ENCODE measurements around the gene CCNQ. TPM values are rescaled to one million over a fixed set of nuclear protein-coding genes. Genes with fewer than 3 reads are reported as not detected.

CCNQ gene
- total and polyA plus RNA-seq, 2 of the 8 experiments (the other 6 are each of a cell fraction or from before 2014, with no cell fraction given), result 16.6 to 32.1 TPM

- no peak overlapping the region for H3K4ac ChIP-seq (replicated peaks; ENCODE audit: insufficient read length, low read depth, low read length)
- H3K18ac ChIP-seq (ENCODE audit: extremely low read depth, low read length), result no peak overlapping the region
- DNase-seq (ENCODE audit: low read depth in 1 of 2, low spot score in 2 of 2), result no peak
- no peak overlapping the region for H4K5ac ChIP-seq (ENCODE audit: insufficient read length, low read depth, low read length)
- H3K79me1 ChIP-seq (ENCODE audit: low read depth, low read length), result no peaks in the 10 kb centered on the region; the same call in 1 of the 2 replicates
- no peak overlapping the region for H4K8ac ChIP-seq (ENCODE audit: extremely low read depth, insufficient read depth, low read length)
- no peak overlapping the region for H3K4me3 ChIP-seq (ENCODE audit: extremely low read depth in 1 of 4, insufficient read depth in 2 of 4, low read depth in 3 of 4, low read length in 4 of 4)
- ChIA-PET CTCF (ENCODE audit: partially characterized antibody) (interaction anchor here (0.8 kb wide), 1 partner anchor 18 kb away, joined by 3 read pairs; no protein-coding TSS in a partner anchor), POLR2A (ENCODE audit: partially characterized antibody) (no interaction called here)
- 0 out of 8 replicates have a peak, but pooled peaks cover 0 to 4% (median 0%) of the 10 kb centered on the region in 4 experiments for H3K36me3 ChIP-seq (ENCODE audit: control insufficient read depth in 2 of 4, insufficient read depth in 4 of 4, low read length in 3 of 4)
- TF ChIP-seq ATF2 (IDR thresholded peaks at IDR 0.05; ENCODE audit: low read length) (no peak), USF2 (IDR thresholded peaks at IDR 0.05; ENCODE audit: low read length) (no peak), PHF8 (conservative IDR thresholded peaks at IDR 0.05; ENCODE audit: low read depth, low read length) (no peak), TCF12 (IDR thresholded peaks at IDR 0.05; ENCODE audit: low read depth, low read length) (no peak), TAF1 (IDR thresholded peaks at IDR 0.05; ENCODE audit: low read depth, low read length) (no peak), KDM4A (IDR thresholded peaks at IDR 0.05; ENCODE audit: low read depth, low read length, severe bottlenecking) (no peak), CHD2 (IDR thresholded peaks at IDR 0.05; ENCODE audit: low read length) (no peak), SRF (IDR thresholded peaks at IDR 0.05; ENCODE audit: low read depth, low read length) (no peak), KDM1A (IDR thresholded peaks at IDR 0.05; ENCODE audit: borderline replicate concordance, low read length) (no peak), BACH1 (IDR thresholded peaks at IDR 0.05; ENCODE audit: low read length) (no peak)
- peaks cover 0 to 9% (median under 1%) of the 10 kb centered on the region in 4 experiments; a peak in 3 of 7 replicates for H3K4me1 ChIP-seq (replicated peaks in 1 of 4; ENCODE audit: control insufficient read depth in 3 of 4, insufficient read depth in 4 of 4, low read length in 3 of 4)
- no peaks in the 10 kb centered on the region for H3K79me2 ChIP-seq (ENCODE audit: control insufficient read depth in 1 of 2, insufficient read depth in 2 of 2, low read length in 2 of 2)
- H2AFZ ChIP-seq (ENCODE audit: low read length), result no peak overlapping the region
- WGBS, 2 experiments (ENCODE audit: extremely low coverage in 1 of 2, insufficient coverage in 1 of 2, insufficient read length in 1 of 2, insufficient replicate concordance in 2 of 2, low coverage in 1 of 2, low lambda C conversion rate in 2 of 2, missing lambda C conversion rate in 1 of 2), result 85% methylated on average over 1 of the region's 2 CpGs; no CpG with 5 or more reads in 1 of the 2 experiments
- no peaks in the 10 kb centered on the region for H3K27me3 ChIP-seq (replicated peaks in 1 of 4; ENCODE audit: control insufficient read depth in 3 of 4, extremely low read depth in 1 of 4, insufficient read depth in 3 of 4, low read length in 3 of 4)
- H3K56ac ChIP-seq (replicated peaks; ENCODE audit: insufficient read length, low read depth, low read length), result no peak overlapping the region
- H2BK5ac ChIP-seq (ENCODE audit: low read depth, low read length), result no peak overlapping the region
- H3K4me2 ChIP-seq (ENCODE audit: insufficient read depth in 1 of 2, low read depth in 2 of 2, low read length in 2 of 2), result no peak overlapping the region
- H3K27ac ChIP-seq (ENCODE audit: low read depth, low read length), result no peak overlapping the region
- no peak overlapping the region for H3K14ac ChIP-seq (ENCODE audit: insufficient read length)
- no peak overlapping the region for H4K91ac ChIP-seq (replicated peaks; ENCODE audit: insufficient read length, low read length)
- no peak overlapping the region for H2AK5ac ChIP-seq (ENCODE audit: low read depth, low read length)
- H2BK12ac ChIP-seq (ENCODE audit: low read depth, low read length), result no peak overlapping the region
- H3K23ac ChIP-seq (ENCODE audit: insufficient read length), result no peak overlapping the region
- H2BK120ac ChIP-seq (replicated peaks; ENCODE audit: low read depth, low read length), result no peak overlapping the region
- no peak overlapping the region for H2BK15ac ChIP-seq (ENCODE audit: low read length)
- H3K9me3 ChIP-seq (ENCODE audit: insufficient read depth in 2 of 2, low read depth in 1 of 2, low read length in 1 of 2), result no peaks in the 10 kb centered on the region
- no peak overlapping the region for H2BK20ac ChIP-seq (ENCODE audit: low read length)
- no peaks in the 10 kb centered on the region for H4K20me1 ChIP-seq (replicated peaks in 1 of 2; ENCODE audit: control insufficient read depth in 1 of 2, insufficient read depth in 2 of 2, low read length in 2 of 2)
- no peak for FAIRE-seq
- H3K23me2 ChIP-seq (ENCODE audit: low read depth, low read length), result no peaks in the 10 kb centered on the region
- no peak overlapping the region for H3K9ac ChIP-seq (replicated peaks in 1 of 4; ENCODE audit: extremely low read depth in 1 of 4, low read depth in 3 of 4, low read length in 3 of 4)
Measured at GRCh38 chrX:153583433-153583832, 15.5 kb downstream of the CCNQ start.

All from H1 (cell line).